Fibroblast of lung (primary cell): ENCODE results near the gene AMN. TPM values are rescaled to one million over a fixed set of nuclear protein-coding genes. Genes with fewer than 3 reads are reported as not detected.

ENCODE experiments used
- DNase-seq, 2 donors: peaks; one replicate each; pipeline versions ENCODE4 v3.0.0 to v3.0.0-alpha.2; 2010; ENCODE audit warnings: low read depth in 2 of 2
- H2AFZ ChIP-seq: 2 replicates; pipeline ENCODE4 v1.5.1; 2012; ENCODE audit warnings: low read length, control low read depth, inconsistent platforms
- H3K27ac ChIP-seq: 2 replicates; pipeline ENCODE4 v1.5.1; 2011; ENCODE audit warnings: low read length, control low read depth; ENCODE audit not compliant: insufficient read depth
- H3K27me3 ChIP-seq: 2 replicates; pipeline ENCODE4 v1.5.1; 2011; ENCODE audit warnings: mild to moderate bottlenecking, low read length; ENCODE audit not compliant: control insufficient read depth, insufficient read depth
- H3K36me3 ChIP-seq: 2 replicates; pipeline ENCODE4 v1.5.1; 2011; ENCODE audit warnings: low read length; ENCODE audit not compliant: control insufficient read depth, insufficient read depth
- H3K4me1 ChIP-seq: 2 replicates; pipeline ENCODE4 v1.5.1; 2011; ENCODE audit warnings: low read length; ENCODE audit not compliant: control insufficient read depth, insufficient read depth; ENCODE audit errors: extremely low read depth
- H3K4me2 ChIP-seq: 2 replicates; pipeline ENCODE4 v1.5.1; 2011; ENCODE audit warnings: low read length, control low read depth; ENCODE audit not compliant: insufficient read depth; ENCODE audit errors: extremely low read depth
- H3K4me3 ChIP-seq, 4 experiments: fragments of 200-600 bp in 1 of 4; sonication (generic) in 1 of 4; replicated peaks in 1 of 4; 2 replicates each; pipeline ENCODE4 v1.5.1; 2011 to 2016; ENCODE audit warnings: low read length in 4 of 4, low read depth in 3 of 4, mild to moderate bottlenecking in 3 of 4, control low read depth in 2 of 4, inconsistent platforms in 1 of 4, mixed read lengths in 1 of 4; ENCODE audit not compliant: insufficient read depth in 1 of 4; ENCODE audit errors: control extremely low read depth in 1 of 4
- H3K79me2 ChIP-seq: 2 replicates; pipeline ENCODE4 v1.5.1; 2012; ENCODE audit warnings: mild to moderate bottlenecking, low read length, inconsistent platforms; ENCODE audit not compliant: control insufficient read depth, insufficient read depth
- H3K9ac ChIP-seq: 2 replicates; pipeline ENCODE4 v1.5.1; 2011; ENCODE audit warnings: mild to moderate bottlenecking, low read length, control low read depth; ENCODE audit not compliant: insufficient read depth
- H3K9me3 ChIP-seq: 2 replicates; pipeline ENCODE4 v1.5.1; 2012; ENCODE audit warnings: low read depth, low read length; ENCODE audit not compliant: control insufficient read depth, insufficient read depth
- H4K20me1 ChIP-seq: 2 replicates; pipeline ENCODE4 v1.5.1; 2011; ENCODE audit warnings: low read length; ENCODE audit not compliant: control insufficient read depth, insufficient read depth; ENCODE audit errors: extremely low read depth
- EZH2 ChIP-seq: IDR thresholded peaks from 2 replicates; pipeline ENCODE4 v1.5.1; 2012; ENCODE audit warnings: low read length, control low read depth, mild to moderate bottlenecking; ENCODE audit errors: missing control alignments
- polyA plus RNA-seq, 2 donors: library from polyadenylated mRNA; depleted of rRNA in 1 of 2; stranded (reverse) in 1 of 2; unstranded in 1 of 2; fragments of >200 nt; gene quantifications; 2 replicates each; pipeline ENCODE4 v1.2.1, GENCODE V29; 2011 to 2012; ENCODE audit warnings: missing spikeins in 1 of 2
- total RNA-seq: library from RNA; depleted of rRNA; stranded (reverse); fragments of >200 nt; gene quantifications from 2 replicates; pipeline ENCODE4 v1.2.1, GENCODE V29; 2014
- TF ChIP-seq, protein P1 (sequence below), 2 donors: IDR thresholded peaks in 1 of 2; conservative IDR thresholded peaks in 1 of 2; 1 replicate in 1 of 2; 2 replicates in 1 of 2; pipeline ENCODE4 v1.5.1; 2011 to 2012; ENCODE audit warnings: low read length in 2 of 2, control low read depth in 1 of 2, inconsistent platforms in 1 of 2, low read depth in 1 of 2, mild to moderate bottlenecking in 1 of 2

Gene AMN
- total and polyA plus RNA-seq, 2 donors (not counting 1 experiment from before 2014, with no cell fraction given): under 0.01 TPM; not detected in 1

DNA sequence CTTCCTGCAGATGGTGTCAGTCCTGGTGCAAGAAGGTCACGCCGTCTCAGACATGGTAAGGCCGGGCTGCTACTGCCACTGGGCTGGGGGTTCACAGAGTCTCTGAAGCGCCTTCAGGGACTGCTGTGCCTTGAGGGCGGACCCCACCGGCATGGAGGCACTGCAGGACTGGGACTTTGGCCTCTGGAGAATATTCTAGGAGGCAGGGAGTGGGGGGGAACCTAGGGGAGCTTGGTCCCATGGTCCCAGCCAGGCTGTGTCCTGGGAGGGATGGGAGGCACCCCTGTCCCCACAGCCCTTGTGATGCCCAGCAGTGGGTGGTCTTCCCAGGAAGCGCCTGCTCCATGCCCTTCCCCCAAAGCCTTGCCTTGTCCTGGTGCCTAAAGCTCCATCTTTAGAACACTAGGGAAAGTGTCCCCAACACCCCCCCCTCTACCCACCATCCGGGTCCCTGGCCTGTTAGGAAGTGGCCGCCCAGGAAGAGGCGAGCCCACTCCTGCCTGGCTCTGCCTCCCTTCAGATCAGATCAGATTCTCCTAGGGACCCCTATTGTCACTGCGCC lies 1.5 kb downstream of the AMN start:
- Histone ChIP-seq H3K27ac (no peak overlapping the region), H3K4me2 (no peak overlapping the region), H3K9ac (no peak overlapping the region), H3K36me3 (no peaks in the 10 kb centered on the region), H3K4me1 (peaks cover 4% of the 10 kb centered on the region), H3K79me2 (no peaks in the 10 kb centered on the region), H2AFZ (no peak overlapping the region), H3K4me3 (no peak overlapping the region), H4K20me1 (no peaks in the 10 kb centered on the region), H3K27me3 (peaks cover 51% of the 10 kb centered on the region), H3K9me3 (no peaks in the 10 kb centered on the region)
- TF ChIP-seq EZH2: no peak
- TF ChIP-seq, protein P1, sequence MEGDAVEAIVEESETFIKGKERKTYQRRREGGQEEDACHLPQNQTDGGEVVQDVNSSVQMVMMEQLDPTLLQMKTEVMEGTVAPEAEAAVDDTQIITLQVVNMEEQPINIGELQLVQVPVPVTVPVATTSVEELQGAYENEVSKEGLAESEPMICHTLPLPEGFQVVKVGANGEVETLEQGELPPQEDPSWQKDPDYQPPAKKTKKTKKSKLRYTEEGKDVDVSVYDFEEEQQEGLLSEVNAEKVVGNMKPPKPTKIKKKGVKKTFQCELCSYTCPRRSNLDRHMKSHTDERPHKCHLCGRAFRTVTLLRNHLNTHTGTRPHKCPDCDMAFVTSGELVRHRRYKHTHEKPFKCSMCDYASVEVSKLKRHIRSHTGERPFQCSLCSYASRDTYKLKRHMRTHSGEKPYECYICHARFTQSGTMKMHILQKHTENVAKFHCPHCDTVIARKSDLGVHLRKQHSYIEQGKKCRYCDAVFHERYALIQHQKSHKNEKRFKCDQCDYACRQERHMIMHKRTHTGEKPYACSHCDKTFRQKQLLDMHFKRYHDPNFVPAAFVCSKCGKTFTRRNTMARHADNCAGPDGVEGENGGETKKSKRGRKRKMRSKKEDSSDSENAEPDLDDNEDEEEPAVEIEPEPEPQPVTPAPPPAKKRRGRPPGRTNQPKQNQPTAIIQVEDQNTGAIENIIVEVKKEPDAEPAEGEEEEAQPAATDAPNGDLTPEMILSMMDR (conservative IDR thresholded peaks at IDR 0.05 in 1 of 2, IDR thresholded peaks at IDR 0.05 in 1 of 2; ENCODE audit: low read depth in 1 of 2, low read length in 2 of 2): no peak
- no peak for DNase-seq

- DNase-seq: no peak
- no peak overlapping the region for H3K9ac ChIP-seq
- no peak overlapping the region for H3K4me3 ChIP-seq
- H3K4me2 ChIP-seq: no peak overlapping the region
- H3K36me3 ChIP-seq: no peaks in the 10 kb centered on the region
- peaks cover 5% of the 10 kb centered on the region for H3K4me1 ChIP-seq
- H3K79me2 ChIP-seq: no peaks in the 10 kb centered on the region
- H4K20me1 ChIP-seq: no peaks in the 10 kb centered on the region
- no peak overlapping the region for H2AFZ ChIP-seq
- no peaks in the 10 kb centered on the region for H3K9me3 ChIP-seq
- peaks cover 60% of the 10 kb centered on the region for H3K27me3 ChIP-seq
- TF ChIP-seq, protein P1 (conservative IDR thresholded peaks at IDR 0.05 in 1 of 2, IDR thresholded peaks at IDR 0.05 in 1 of 2; ENCODE audit: low read depth in 1 of 2, low read length in 2 of 2): peak in 1 of 2 donors; percentile 28
- no peak for TF ChIP-seq EZH2
- H3K27ac ChIP-seq: no peak overlapping the region
These were observed 2.4 kb downstream of the AMN start for GRCh38 chr14:102924632-102925588.

DNA sequence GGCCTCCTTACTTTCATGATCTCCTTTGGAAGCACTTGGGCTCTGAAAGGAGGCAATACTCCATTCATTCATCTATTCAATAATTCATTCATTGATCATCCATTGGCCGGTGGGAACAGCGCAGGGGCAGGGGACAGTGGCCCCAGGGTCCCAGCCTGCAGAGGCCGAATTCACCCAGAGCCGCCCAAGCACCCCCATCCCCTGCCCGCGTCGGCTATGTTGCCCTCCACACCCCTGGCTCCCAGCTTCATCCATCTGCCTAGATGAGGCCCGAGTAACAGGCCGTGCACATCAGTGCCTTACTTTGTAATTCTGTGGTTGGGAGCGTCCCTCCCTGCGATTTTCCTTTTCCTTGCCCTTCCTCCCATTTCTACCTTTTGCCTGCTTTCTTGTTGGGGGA lies 3.2 kb downstream of the AMN start:
- no peak overlapping the region for H3K27ac ChIP-seq
- no peaks in the 10 kb centered on the region for H3K36me3 ChIP-seq
- peaks cover 5% of the 10 kb centered on the region for H3K4me1 ChIP-seq
- no peaks in the 10 kb centered on the region for H4K20me1 ChIP-seq
- DNase-seq: no peak
- H2AFZ ChIP-seq: no peak overlapping the region
- TF ChIP-seq, protein P1 (conservative IDR thresholded peaks at IDR 0.05 in 1 of 2, IDR thresholded peaks at IDR 0.05 in 1 of 2; ENCODE audit: low read depth in 1 of 2, low read length in 2 of 2): no peak
- TF ChIP-seq EZH2: no peak
- peaks cover 64% of the 10 kb centered on the region for H3K27me3 ChIP-seq
- no peak overlapping the region for H3K4me3 ChIP-seq
- no peak overlapping the region for H3K4me2 ChIP-seq
- no peaks in the 10 kb centered on the region for H3K79me2 ChIP-seq
- H3K9me3 ChIP-seq: no peaks in the 10 kb centered on the region
- no peak overlapping the region for H3K9ac ChIP-seq
